Stimulated activated CD4-positive, alpha-beta T cell treated with anti-CD3 and anti-CD28 coated beads, TNF-alpha, amount 100 ng/mL, for 48 hours (primary cell): ENCODE measurements around the gene KIF21B.
"Not testable (repeated sequence)": the region's sequence is repeated elsewhere in the genome, so short reads cannot be mapped to it uniquely, and the experiment has no call there.

Experiments
- DNase-seq, 3 donors: peaks; one replicate each; pipeline ENCODE4 v3.0.0-alpha.2; 2020; ENCODE audit warnings: low read depth in 3 of 3

KIF21B gene

DNA sequence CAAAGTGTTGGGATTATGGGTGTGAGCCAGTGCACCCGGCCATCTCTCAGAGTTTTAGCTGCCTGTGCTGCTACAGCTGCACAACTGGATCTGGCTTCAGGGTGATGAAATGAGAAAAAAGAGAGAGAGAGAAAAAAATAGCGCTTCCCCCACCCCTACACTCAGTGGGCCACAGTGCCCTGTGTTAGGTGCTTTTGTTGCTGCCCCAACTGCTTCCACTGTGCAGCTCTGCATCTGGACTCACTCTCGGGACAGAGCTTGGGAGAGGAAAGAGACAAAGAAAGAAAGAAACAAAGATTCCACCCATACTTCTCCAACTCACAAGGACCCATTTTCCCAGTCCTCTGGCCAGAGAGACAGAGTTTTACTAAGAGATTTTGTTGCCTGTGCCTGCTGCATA lies 78.4 kb downstream of the KIF21B start:
- no peak for DNase-seq

DNA sequence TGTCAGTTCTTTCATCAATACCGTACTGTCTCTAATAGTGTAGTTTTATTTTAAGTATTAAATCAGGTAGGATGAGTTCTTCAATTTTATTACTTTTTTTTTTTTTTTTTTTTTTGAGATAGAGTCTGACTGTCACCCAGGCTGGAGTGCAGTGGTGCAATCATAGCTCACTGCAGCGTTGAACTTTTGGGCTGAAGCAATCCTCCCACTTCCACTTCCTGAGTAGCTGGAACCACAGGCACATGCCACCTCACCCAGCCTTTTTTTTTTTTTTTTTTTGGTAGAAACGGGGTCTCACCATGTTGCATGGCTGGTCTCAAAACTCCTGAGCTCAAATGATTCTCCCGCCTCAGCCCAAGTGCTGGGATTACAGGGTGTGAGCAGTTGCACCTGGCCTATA lies 84.6 kb downstream of the KIF21B start:
- no peak for DNase-seq

DNA sequence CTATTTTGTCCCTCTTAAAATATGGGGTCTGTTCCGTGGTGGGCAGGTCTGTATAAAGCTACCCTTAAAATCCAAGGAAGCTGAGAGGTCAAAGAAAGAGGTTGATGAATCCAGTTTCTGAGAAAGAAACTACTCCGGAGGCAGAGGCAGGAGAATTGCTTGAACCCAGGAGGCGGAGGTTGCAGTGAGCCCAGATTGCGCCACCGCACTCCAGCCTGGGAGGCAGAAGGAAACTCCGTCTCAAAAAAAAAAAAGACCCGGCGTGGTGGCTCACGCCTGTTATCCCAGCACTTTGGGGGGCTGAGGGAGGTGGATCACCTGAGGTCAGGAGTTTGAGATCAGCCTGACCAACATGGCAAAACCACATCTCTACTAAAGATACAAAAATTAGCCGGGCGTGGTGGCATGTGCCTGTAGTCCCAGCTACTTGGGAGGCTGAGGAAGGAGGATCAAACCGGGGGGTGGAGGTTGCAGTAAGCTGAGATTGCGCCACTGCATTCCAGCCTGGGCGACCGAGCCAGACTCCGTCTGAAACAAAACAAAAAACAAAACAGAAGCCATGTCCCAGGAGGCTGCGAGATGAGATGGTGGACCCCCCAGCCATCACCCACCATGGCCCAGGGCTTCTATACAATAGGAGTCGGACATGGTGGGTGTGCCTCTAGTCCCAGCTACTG lies 88.1 kb downstream of the KIF21B start:
- not testable (repeated sequence) for DNase-seq

DNA sequence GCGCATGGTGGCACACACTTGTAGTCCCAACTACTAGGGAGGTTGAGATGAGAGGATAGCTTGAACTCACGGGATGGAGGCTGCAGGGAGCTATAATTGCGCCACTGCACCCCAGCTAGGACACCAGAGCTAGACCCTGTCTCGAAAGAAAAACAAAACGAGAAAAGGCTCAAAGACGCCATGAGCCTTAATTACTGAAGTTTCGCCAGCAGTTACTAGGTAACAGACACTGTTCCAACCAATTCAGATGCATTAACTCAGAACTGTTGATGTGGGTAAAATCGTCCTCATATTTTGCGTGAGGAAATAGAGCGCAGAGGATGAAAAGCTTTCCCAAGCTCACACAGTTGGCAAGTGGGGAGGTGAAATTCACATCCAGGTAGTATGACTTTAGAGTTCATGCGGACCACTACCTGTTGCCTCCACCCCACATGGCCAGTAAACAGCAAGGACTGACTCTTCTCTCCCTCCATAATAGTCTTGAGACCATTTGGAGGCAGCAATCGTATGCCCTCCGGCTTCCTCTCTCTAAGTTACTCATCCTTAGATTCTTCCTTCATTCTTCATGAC lies 88.8 kb downstream of the KIF21B start:
- DNase-seq: no peak

GRCh38 chr1:200931776-200932175 lies 91.7 kb downstream of the KIF21B start:
- DNase-seq: no peak

- not testable (repeated sequence) for DNase-seq
Observed at GRCh38 chr1:200930285-200930684, 93.2 kb downstream of the KIF21B start.

DNA sequence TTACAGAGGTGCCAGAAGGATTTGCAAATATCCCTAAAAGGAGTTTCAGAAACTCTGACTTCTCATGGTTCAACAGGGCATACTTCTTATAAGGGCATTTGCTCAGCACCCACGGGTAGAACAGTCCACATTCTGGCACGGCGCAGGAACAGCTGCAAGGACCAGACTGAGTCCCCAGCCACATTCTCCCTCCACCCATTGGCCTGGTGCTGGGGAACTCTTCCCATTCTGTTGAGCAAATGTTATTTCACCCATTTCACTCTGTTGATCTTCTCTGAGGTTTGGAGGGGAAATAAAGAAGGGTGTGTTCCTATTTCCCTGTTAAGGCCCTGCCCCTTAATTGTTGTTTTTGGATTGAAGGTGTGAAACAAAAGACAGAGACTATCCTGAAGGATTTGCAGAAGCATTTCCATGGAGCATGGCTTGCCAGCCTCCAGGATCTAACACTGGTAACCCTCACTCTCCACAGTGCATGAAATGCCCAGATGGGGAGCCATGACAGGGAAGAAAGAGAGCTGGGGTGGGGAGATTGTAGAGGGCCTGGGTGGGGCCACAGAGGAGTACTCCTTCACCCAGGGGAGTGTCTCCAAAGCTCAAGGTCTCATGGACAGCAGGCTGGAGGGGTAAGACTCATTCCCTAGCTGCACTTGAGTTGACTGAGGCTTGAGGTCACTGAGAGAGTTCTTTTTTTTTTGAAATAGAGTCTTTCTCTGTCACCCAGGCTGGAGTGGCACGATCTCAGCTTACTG lies 93.8 kb downstream of the KIF21B start:
- no peak for DNase-seq

- no peak for DNase-seq
Observed at GRCh38 chr1:200925831-200926230, 97.7 kb downstream of the KIF21B start.

GRCh38 chr1:200923601-200924000 lies 99.9 kb downstream of the KIF21B start:
- no peak for DNase-seq

GRCh38 chr1:200922406-200922805 lies 101.1 kb downstream of the KIF21B start:
- DNase-seq: no peak

- DNase-seq: no peak
Observed at GRCh38 chr1:200921571-200922110, 101.9 kb downstream of the KIF21B start.
